ENCODE data around the gene PDZD7.

PDZD7 gene

DNA sequence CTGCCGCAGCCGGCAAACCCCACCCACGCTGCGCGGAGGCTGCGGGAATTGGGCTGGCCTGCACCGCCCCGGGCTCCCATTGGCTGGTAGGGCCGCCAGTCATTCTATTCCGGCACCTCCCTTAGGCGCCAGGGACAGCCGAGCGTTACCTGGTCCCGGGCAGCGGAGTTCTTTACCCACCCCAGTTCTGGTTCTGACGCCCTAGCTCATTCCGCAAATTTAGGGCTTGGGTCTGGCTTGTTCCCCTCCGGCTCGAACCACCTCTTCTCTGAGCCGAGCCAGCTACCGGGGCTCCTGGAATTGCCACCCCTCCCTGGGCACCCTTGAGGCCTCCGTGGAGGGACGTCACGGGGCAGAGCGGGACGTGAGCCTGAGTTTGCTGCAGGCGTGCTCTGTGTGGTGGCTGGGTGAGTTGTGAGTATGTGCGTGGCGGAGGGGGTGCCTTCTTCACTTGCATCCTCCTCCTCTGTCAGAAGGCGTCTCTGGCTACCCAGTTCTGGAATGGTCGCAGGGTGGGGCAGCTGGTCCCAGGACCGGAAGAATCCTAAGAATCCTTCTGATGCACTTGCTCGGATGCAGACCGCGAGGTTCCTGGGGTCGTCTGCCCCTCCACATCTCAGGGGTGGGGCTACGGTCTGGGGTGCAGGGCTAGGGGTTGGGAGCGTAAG is at the start of gene PDZD7, which contains the start of gene SFXN3:
Gene PDZD7, minus strand, starts transcription at position 2 of the 668 bp plus-strand sequence. CDS start 910 bp downstream, outside the sequence.
Gene SFXN3, plus strand, starts transcription at position 107 of the 668 bp plus-strand sequence. CDS start 3,461 bp downstream, outside the sequence.
- peak; percentile 98 for DNase-seq

DNA sequence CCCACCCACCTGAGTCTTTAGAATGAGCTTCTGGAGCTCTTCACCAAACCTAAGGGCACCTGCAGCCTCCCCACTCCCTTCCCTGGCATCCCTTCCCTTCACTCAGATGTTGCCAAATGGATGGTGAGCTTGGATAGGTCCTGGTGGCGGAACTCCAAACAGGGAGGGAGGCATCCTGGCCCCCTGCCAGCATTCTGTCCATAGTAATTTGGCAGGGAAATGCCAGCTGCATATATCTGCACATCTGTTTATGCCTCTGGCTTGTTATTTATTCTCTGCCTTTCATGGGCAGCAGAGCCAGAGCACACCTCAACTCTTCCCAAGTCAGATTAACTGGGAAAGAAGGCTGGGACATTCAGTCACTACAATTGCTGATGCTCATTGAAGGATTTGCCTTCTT is 48.9 kb upstream of the PDZD7 start:
- no peak for DNase-seq

DNA sequence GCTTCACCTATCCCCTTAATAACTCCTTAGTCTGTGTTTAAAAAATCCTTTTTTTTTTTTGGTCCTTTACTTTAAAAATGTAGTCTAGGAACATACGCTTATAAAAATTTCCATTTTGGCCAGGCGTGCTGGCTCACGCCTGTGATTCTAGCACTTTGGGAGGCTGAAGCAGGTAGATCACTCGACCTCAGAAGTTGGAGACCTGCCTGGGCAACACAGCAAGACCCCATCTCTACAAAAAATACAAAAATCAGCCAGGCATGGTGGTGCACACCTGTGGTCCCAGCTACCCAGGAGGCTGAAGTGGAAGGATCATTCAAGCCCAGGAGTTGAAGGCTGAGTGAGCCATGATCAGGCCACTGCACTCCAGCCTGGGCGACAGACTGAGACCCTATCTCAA is 45.7 kb upstream of the PDZD7 start:
- DNase-seq, result no peak

DNA sequence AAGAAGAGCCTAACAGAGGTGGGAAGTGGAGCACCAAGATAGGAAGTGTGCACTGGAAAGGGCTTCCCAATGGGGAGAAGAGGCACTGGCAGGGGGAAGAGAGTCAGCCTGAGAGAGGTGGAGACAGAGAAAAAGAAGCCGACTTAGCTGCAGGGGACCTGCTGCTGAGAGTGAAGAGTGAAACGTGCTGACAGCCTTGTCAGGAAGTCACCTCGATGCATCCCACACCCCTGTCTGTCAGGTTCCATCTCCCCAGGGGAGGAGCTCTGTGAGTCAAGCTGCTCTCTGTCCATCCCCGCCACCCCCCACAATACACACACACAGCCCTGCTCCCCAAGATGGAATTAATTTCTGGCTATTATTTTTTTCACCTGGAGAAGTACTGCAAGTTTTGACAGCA is 44.8 kb upstream of the PDZD7 start:
- DNase-seq, result no peak

DNA sequence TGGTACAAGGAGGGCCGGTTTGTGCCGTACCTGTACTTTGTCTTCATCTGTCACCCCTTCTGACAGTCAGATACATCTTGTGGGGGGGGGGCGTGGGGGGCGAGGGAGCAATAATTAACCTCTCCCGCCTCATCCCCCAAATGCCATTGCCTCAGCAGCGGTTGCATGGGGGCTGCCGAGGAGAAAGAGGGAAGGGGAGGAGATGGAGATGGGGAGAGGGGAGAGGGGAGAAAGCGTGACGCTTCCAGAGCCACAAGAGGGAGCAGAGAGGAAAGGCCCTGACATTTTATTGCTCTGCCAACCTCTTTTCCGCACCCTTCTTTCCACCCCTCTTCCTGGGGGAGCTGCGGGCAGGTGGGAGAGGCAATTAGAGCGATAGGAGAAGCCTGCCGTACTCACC is 42.7 kb upstream of the PDZD7 start:
- no peak for DNase-seq

DNA sequence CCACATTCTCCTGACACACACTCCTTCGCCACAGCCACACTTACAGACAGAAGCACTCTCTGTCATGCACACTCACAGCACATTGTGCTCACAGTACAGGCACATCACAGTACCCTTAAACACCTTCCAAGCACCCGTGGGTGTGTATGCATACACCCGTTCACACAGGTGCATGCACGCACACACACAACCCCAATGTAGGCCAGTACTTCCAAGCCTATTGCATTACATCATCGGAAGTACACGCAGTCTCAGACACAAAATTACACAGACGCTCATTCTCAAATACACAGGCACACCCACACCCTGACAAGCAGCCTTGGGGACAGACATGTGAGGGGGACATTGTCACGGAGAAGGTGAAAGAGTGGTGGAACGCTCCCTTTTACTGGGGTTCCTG is 42.0 kb upstream of the PDZD7 start:
- no peak for DNase-seq

DNA sequence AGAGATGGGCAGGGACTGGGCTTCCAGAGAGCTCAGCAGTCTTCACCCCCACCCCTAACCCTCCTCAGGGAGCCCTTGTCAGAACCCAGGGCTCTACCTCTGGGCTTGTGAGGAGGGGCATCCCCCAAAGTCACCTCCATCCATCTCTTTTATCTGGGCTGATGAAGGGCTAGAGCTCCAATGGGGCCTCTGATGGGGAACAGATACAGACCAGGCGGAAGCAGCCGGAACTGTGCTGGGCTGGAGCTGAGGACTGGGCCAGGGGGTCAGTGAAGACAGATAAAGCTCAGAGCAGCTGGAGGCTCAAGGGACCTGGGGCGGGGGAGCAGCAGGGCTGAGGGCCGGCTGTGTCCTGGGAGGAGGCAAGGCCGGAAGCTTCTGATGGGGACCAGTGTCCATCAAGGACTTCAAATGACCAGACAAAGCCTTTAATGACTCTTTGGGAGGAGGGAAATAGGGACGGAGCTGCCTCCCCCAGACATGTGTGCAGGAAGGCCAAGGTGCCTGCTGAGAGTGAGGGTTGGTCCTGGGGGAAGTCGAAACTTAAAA is 41.0 kb upstream of the PDZD7 start:
- no peak for DNase-seq

DNA sequence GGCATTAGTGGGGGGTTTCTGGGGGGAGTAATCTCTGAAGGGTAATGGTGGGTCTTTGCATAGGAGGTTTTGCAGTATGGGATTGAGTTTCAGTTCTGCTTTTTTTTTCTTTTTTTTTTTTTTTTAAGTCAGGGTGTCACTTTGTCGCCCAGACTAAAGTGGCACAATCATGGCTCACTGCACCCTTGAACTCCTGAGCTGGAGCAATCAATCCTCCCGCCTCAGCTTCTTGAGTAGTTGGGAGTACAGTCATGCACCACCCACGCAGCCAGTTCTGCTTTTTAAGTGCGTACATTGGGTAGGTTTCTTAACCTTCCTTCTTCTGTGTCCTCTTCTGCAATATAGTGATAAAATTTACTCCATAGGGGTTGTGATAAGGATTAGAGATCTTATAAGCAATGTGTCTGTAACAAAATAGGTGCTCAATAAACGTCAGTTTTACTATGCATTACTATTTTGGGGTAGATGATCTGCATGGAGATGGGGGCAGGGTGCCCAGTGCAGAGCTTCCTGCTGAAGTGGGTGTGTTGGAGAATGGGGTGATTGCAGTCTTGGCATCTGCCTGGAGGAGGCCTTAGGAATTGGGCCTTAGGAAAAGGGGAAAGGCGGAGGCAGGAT is 40.4 kb upstream of the PDZD7 start:
- no peak for DNase-seq

DNA sequence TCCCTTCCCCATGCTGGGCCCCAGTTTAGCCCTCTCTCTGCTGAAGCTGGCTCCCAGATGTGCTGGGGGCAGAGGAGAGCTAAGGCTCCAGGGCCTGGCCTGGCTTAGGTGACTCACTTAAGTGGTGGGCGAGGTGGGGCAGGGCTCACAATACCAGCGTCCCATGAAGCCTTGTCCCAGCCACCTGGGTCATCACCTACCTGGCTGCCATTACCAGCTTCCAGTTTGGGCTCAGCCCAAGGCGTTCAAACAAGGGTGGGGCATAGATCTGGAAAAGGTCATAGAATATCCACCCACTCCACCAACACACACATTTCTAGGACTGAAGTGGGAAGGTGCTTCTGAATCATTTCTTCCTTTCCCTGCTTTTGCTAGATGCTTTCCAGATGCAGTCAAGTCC is 39.2 kb upstream of the PDZD7 start:
- no peak for DNase-seq

DNA sequence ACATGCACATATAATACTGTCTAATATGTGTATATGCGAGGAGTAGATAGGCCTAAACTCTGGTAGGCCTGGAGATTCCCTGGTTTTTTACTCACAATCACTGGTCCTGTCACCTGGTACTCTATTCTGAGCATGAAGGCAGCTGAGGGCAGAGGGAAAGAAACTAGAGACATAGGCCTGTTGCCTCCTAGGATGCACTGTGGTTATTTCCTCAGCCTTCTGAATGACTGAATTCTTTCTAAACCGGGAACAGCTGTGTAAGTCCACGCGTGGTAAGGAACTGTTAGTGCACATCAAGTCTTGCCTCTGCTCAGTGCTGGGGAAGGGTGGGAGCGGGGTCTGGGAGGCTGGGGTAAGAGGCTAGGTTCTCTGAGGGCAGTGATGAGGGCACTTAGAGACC is 38.5 kb upstream of the PDZD7 start:
- DNase-seq, result no peak

DNA sequence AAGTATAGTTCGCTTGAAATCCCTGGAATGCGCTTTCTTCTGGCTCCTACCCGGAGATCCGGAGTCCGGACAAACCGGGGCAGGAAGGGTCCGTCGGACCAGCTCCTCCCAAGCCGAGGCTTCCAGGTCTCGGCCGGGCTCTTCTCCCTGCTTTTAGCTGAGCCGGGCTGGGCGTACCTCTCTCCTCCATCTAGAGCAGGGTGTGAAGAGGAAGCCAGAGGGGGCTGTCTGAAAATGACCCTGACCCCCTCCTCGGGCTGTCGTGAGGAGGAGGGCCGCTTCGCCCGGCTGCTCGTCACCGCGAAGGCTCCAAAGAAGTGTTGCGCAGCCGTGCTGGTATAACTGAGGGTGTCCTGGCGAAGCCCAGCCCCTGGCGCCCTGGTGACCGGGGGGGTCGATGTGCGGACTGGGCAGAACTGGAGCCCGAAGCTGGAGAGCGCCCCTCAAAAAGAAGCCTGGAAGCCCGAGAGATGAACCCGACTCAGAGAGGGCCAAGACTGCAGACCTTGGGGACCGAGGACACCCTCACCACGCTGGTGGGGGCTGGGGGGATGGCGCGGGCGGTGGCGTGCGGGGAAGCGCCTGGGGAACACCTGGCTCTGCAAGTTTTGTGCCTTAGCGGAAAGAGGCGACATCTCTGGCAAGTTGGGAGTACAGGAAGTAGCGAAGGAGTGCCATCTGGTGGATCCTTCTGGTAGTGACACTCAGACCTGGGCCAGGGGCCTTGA is 36.6 kb upstream of the PDZD7 start:
- peak; percentile 72 for DNase-seq

DNA sequence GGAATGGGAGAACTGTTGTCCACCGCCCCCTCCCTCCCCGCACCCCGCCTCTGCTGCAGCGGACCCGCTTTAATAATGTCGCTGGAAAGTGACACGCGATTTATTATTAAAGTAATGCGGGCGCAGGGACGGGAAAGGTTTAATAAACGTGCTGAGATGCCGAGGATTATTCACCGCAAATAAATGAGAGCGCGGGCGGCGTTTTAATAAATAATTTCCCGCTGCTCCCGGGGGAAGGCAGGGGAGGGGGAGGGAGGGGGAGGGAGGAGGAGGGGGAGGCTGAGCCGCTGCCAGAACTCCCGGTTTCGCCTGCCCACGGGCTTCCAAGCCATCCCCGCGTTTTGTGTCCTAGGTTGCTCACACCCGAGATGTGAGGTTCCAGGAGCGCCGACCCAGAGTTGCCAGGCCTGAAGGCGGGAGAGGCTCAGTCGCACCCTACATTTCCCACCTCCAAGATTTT is 36.0 kb upstream of the PDZD7 start:
- DNase-seq, result no peak

DNA sequence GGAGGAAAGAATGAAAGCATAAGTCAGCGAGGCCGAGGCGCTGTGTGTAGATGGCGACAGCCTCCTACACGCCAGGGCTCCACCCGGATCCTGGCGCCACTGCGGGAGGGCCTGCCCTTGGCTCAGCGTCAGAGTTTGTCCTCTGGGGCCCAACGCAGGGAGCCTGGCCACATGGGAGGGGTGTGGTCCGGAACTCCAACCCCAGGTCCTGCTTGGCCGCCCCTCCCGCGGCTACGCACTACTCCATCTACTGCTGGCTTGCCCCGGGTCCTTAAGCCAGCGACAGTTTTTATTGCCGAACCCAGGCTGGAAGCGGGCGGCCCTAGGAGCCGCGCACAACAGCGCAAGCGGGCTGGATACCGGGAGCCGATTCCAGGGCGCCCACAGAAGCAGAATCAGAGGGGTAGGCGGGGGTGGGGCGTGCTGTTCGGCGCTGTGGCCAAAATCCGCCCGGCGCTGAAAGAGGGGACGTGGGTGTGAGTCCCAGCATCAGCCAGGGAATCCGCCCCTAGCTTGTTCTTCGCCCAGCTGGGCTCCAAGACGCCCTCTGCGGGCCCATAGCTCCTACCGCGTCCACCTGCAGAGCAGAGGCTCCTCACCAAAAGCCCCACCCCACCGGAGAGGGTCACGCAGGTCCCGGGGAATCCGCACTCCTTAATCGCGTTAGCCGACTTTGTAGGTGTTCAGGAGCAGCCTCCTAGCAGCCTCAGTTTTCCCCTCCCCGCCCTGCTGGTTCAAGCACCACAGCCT is 35.4 kb upstream of the PDZD7 start:
- peak; percentile 30 for DNase-seq

DNA sequence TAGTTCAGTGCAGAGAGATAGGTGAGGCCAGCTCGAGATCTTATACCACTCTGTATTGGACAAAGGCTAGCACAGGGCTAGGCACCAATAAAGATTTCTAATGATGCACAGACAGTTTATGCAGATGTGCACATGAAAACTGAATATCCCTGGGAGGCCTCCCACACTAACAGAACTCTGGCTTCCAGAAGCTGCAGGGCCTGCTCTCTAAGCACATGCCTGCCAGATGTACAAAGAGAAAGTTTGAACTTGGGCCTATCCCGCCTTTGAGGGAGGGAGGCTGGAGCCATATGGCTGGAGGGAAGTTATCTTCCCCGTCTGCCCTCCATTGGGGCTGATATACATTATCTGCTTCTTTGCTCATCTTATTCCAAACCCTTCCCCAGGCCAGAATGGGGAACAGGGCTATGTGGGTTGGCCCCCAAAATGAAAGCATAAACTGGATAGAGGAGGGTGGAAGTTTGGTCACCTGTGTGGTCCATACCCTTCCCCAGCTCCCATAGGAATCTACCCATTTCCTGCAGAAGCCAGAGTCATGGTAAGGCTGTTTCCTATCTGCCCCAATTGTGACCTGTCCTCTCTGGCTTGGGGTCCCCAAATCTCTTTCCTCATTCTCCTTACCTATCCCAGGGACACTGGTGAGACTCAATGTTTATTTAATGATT is 34.7 kb upstream of the PDZD7 start:
- DNase-seq, result no peak

DNA sequence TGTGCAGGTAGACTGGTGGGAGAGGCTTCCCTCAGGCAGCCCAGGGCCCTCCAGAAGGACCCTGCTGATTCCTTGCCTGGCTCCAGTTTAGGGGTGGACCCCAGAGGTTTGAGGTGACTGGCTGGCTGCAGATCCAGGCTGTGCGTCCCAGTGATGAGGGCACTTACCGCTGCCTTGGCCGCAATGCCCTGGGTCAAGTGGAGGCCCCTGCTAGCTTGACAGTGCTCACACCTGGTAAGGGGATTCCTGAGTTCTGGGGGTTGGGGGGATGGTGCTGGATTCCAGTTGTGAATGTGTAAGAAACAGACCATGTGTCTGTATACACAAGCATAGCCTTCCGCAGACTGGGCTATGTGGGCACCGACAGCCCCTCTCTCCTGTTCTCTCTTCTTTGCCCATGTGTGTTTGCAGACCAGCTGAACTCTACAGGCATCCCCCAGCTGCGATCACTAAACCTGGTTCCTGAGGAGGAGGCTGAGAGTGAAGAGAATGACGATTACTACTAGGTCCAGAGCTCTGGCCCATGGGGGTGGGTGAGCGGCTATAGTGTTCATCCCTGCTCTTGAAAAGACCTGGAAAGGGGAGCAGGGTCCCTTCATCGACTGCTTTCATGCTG is 33.6 kb upstream of the PDZD7 start:
- no peak for DNase-seq

DNA sequence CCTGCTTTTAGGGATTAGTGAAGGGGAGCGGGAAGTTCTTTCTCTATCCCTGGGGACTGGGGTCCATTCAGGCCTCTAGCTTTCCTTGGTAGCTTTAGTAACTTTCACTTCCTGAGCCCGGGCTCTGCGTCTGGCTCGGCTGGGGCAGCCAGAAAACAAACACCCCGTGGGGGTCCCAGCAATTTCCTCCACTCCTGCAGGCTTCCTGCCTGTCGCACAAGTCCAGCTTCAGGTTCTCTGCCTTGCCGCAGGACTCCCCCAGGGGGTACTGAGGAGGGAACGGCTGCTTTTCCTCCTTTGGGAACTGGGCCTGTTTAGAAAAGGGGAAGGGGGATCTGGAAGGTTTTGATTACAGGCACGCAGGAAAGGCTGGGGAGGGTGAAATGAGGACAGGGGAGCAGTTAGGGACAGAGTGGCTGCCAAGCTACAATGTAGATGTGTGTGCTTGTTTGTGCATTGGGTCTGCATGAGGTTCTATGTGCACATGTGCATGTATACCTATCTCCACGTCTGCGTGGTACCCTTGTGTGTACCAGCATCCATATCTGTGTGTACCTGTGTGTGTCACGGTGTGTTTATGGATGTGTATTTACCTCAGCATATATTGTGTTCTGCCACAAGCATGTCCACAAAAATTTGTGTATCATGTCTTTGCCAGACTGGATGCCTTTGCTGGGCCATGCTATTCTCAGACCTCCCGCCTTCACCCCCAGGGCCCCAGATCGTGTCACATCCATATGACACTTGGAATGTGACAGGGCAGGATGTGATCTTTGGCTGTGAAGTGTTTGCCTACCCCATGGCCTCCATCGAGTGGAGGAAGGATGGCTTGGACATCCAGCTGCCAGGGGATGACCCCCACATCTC is 32.9 kb upstream of the PDZD7 start:
- DNase-seq, result no peak

DNA sequence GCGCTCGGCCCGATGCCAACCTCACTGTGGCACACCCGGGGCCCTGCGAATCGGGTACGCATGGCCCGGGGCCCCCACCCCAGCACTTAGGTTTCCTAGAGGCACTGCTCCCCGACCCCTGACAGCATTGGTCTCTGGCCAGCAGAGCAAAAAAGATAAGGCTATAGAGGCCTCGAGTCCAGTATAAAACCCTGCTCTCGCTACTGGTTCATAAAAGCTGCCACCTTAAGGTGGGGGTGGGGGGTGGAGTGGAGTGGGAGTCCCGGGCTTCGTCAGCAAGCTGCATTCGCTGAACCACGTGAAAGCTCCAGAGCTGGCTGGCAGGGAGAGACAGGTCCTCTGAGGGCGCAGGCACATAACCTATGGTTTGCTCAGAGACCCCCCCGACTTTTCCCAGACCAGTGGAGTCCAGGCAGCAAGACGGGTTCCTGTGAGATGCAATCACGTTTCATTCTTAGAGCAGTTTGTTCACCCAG is 32.2 kb upstream of the PDZD7 start:
- no peak for DNase-seq

DNA sequence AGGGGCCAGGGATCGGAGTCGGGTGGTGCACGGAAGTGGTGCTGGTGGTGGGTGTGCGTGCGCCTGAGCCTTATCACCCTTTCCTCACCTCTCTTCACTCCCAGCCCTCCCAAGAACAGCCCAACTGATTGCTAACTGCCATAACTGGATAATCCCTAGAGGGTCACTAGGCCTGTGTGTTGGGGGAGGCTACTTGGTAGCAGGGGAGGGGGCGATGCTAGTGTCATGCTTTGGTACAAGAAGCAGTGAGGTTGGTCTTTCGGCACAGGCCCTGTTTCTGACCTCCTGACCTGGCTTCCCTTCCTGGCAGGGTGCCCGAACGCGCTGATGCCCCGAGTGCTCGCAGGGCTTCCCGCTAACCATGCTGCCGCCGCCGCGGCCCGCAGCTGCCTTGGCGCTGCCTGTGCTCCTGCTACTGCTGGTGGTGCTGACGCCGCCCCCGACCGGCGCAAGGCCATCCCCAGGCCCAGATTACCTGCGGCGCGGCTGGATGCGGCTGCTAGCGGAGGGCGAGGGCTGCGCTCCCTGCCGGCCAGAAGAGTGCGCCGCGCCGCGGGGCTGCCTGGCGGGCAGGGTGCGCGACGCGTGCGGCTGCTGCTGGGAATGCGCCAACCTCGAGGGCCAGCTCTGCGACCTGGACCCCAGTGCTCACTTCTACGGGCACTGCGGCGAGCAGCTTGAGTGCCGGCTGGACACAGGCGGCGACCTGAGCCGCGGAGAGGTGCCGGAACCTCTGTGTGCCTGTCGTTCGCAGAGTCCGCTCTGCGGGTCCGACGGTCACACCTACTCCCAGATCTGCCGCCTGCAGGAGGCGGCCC is 31.5 kb upstream of the PDZD7 start:
- peak; percentile 59 for DNase-seq

DNA sequence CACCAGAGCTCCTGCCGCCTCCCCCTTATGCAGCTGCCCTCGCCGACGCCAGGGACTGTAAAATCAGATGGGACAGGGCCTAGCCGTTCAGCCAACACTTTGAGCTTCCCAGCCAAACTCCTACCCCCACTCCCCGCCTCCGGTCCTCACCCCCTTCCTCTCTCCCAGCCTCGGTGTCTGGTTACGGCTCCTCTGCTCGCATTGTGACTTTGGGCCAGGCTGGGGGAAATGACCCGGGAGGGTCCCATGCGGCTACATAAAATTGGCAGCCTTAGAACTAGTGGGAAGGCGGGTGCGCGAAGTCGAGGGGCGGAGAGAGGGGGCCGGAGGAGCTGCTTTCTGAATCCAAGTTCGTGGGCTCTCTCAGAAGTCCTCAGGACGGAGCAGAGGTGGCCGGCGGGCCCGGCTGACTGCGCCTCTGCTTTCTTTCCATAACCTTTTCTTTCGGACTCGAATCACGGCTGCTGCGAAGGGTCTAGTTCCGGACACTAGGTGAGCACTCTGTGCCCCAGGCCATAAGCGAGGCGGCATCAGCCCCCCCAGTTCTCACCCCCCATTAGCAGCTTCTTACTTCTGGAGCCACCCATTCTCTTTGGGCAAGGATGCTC is 30.8 kb upstream of the PDZD7 start, which contains the start of gene KAZALD1:
Gene KAZALD1, plus strand, starts transcription at position 366 of the 608 bp plus-strand sequence. CDS start 604 bp downstream, outside the sequence.
- DNase-seq, result no peak

Measured in stimulated activated CD4-positive, alpha-beta T cell treated with anti-CD3 and anti-CD28 coated beads, Interleukin-12 subunit alpha, Interleukin-12 subunit beta, amount 100 ng/mL, for 4 hours (primary cell).